Spleen (tissue), 11 donors: ENCODE measurements around the gene VNN1. TPM values are rescaled to one million over a fixed set of nuclear protein-coding genes. Genes with fewer than 3 reads are reported as not detected.

Source experiments
- DNase-seq: peaks from one replicate; pipeline ENCODE4 v3.0.0-alpha.2; 2020
- H3K27ac ChIP-seq, 8 donors: fragments of 200-600 bp; sonication (generic) in 7 of 8; 1 replicate in 4 of 8; 2 replicates in 4 of 8; pipeline versions ENCODE4 v1.5.0 to v1.8.0; 2016 to 2021; ENCODE audit warnings: inconsistent platforms in 4 of 8, mild to moderate bottlenecking in 4 of 8, moderate library complexity in 1 of 8
- H3K27me3 ChIP-seq, 7 donors: fragments of 200-600 bp; sonication (generic) in 6 of 7; replicated peaks in 1 of 7; 1 replicate in 4 of 7; 2 replicates in 3 of 7; pipeline versions ENCODE4 v1.5.0 to v1.8.0; 2016 to 2021; ENCODE audit warnings: inconsistent platforms in 3 of 7, mild to moderate bottlenecking in 1 of 7
- H3K36me3 ChIP-seq, 6 donors: fragments of 200-600 bp; sonication (generic) in 5 of 6; 1 replicate in 4 of 6; 2 replicates in 2 of 6; pipeline versions ENCODE4 v1.5.0 to v1.8.0; 2016 to 2021; ENCODE audit warnings: inconsistent platforms in 2 of 6
- H3K4me1 ChIP-seq, 6 donors: fragments of 200-600 bp; sonication (generic) in 5 of 6; 1 replicate in 3 of 6; 2 replicates in 3 of 6; pipeline versions ENCODE4 v1.5.0 to v1.8.0; 2016 to 2021; ENCODE audit warnings: inconsistent platforms in 3 of 6
- H3K4me3 ChIP-seq, 8 donors: fragments of 200-600 bp; sonication (generic) in 7 of 8; 1 replicate in 4 of 8; 2 replicates in 4 of 8; pipeline versions ENCODE4 v1.5.0 to v1.8.0; 2016 to 2021; ENCODE audit warnings: inconsistent platforms in 4 of 8, mild to moderate bottlenecking in 4 of 8, moderate library complexity in 2 of 8
- H3K9me3 ChIP-seq, 8 donors: fragments of 200-600 bp; sonication (generic) in 7 of 8; 1 replicate in 4 of 8; 2 replicates in 4 of 8; pipeline versions ENCODE4 v1.5.0 to v1.8.0; 2016 to 2021; ENCODE audit warnings: inconsistent platforms in 4 of 8
- CTCF ChIP-seq, 11 experiments: fragments of 200-600 bp in 7 of 11; fragments of 450-650 bp in 4 of 11; sonication (generic) in 4 of 11; IDR thresholded peaks in 8 of 11; conservative IDR thresholded peaks in 3 of 11; 1 replicate in 7 of 11; 2 replicates in 4 of 11; pipeline versions ENCODE4 v1.4.0 to v1.8.0; 2016 to 2021; ENCODE audit warnings: antibody characterized with exemption in 11 of 11, inconsistent platforms in 4 of 11, mild to moderate bottlenecking in 1 of 11
- POLR2A ChIP-seq, 3 donors: fragments of 450-650 bp; IDR thresholded peaks; one replicate each; pipeline ENCODE4 v1.5.1; 2017; ENCODE audit warnings: antibody characterized with exemption in 3 of 3, mild to moderate bottlenecking in 1 of 3
- POLR2AphosphoS5 ChIP-seq, 3 donors: sonication (generic); formaldehyde crosslinking; IDR thresholded peaks; one replicate each; pipeline ENCODE4 v1.5.1; 2017; ENCODE audit warnings: antibody characterized with exemption in 3 of 3
- WGBS, 5 donors: extraction: QIAGEN DNeasy Blood & Tissue Kit in 3 of 5; methylation state at CpG; one replicate each; pipeline versions ENCODE4 v1.1.5 to v1.1.7; 2013 to 2018; 5-methylcytosine and 5-hydroxymethylcytosine counted together
- intact Hi-C: fragments of 100-400 bp; cut with DNase I; formaldehyde crosslinking; loops from one replicate; pipeline ENCODE4 v1.15.0; 2023; ENCODE audit warnings: low total_unique reads
- polyA plus RNA-seq, 3 donors: library from polyadenylated mRNA; stranded (reverse); fragments of 200-250 nt; gene quantifications; one replicate each; pipeline ENCODE4 v1.2.1, GENCODE V29; 2013
- total RNA-seq, 7 donors: library from RNA; depleted of rRNA in 3 of 7; stranded (reverse); fragments of >200 nt in 3 of 7; fragmentation: NEBNext Ultra II Directional in 4 of 7; extraction: Animal tissue kit (Norgen Biotek cat#: 25700) in 4 of 7; gene quantifications; one replicate each; pipeline versions ENCODE4 v1.1.0 to v1.2.1, GENCODE V29; 2016 to 2021
- donor health status: healthy with polysubstance abuse.
- donor health status: DM: no; HTN: no; CAD: no; lungs with moderate emphysema.
- donor health status: DM: no; HTN: no; CAD: no.
- donor health status: Bipolar disorder and iron deficiency.
- donor health status: healthy.
- donor health status: DM: no; HTN: no; CAD: no.
- donor health status: DM: yes; HTN: yes; CAD: no.

Gene VNN1
- total and polyA plus RNA-seq, 10 donors = 2.3 to 44.2 (median 7.2) TPM

- Histone ChIP-seq H3K27me3 (no peaks in the 10 kb centered on the region), H3K4me1 (peaks cover 0 to 23% (median 7%) of the 10 kb centered on the region in 6 donors), H3K9me3 (no peaks in the 10 kb centered on the region), H3K36me3 (no peaks in the 10 kb centered on the region), H3K27ac (peak overlapping the region in 4 of 8 donors; percentile 15 to 71 (median 52)), H3K4me3 (no peak overlapping the region)
- intact Hi-C loops = loop anchor here (10.0 kb wide), 1 partner anchor 91 kb away; no protein-coding TSS in a partner anchor
- TF ChIP-seq POLR2A (IDR thresholded peaks at IDR 0.05) (no peak), POLR2AphosphoS5 (IDR thresholded peaks at IDR 0.05) (no peak), CTCF (IDR thresholded peaks at IDR 0.05 in 8 of 11, conservative IDR thresholded peaks at IDR 0.05 in 3 of 11) (no peak)
- 78 to 96% (median 87%) methylated on average over 10 of the region's 10 CpGs for whole genome bisulfite sequencing, 5 donors
- no peak for DNase-seq
Observed at GRCh38 chr6:132673376-132674094, 40.3 kb downstream of the VNN1 start.

- intact Hi-C loops = loop anchor here (10.0 kb wide), 1 partner anchor 94 kb away; no protein-coding TSS in a partner anchor
- H3K36me3 ChIP-seq = no peaks in the 10 kb centered on the region
- DNase-seq = no peak
Observed at GRCh38 chr6:132671295-132671694, 42.6 kb downstream of the VNN1 start.

GRCh38 chr6:132669690-132670291, 44.1 kb downstream of the VNN1 start:
- Histone ChIP-seq H3K27me3 (no peaks in the 10 kb centered on the region), H3K9me3 (no peaks in the 10 kb centered on the region), H3K36me3 (no peaks in the 10 kb centered on the region), H3K27ac (peak overlapping the region in 4 of 8 donors; percentile 62 to 76 (median 70)), H3K4me1 (peaks cover 0 to 13% (median 7%) of the 10 kb centered on the region in 6 donors), H3K4me3 (peak overlapping the region in 1 of 8 donors; percentile 28)
- intact Hi-C loops = loop anchor here (10.0 kb wide), 1 partner anchor 95 kb away; no protein-coding TSS in a partner anchor
- TF ChIP-seq CTCF (IDR thresholded peaks at IDR 0.05 in 8 of 11, conservative IDR thresholded peaks at IDR 0.05 in 3 of 11) (peak in 10 of 11 experiments; percentile 10 to 61 (median 52)), POLR2AphosphoS5 (IDR thresholded peaks at IDR 0.05) (no peak)
- 0 to 8% (median 4%) methylated on average over 4 of the region's 4 CpGs for WGBS, 5 donors
- no peak for DNase-seq

More at GRCh38 chr6:132671295-132671694, 42.6 kb downstream of the VNN1 start:
- Histone ChIP-seq H3K4me1 (peaks cover 0 to 21% (median 7%) of the 10 kb centered on the region in 6 donors), H3K9me3 (no peaks in the 10 kb centered on the region), H3K27ac (no peak overlapping the region), H3K27me3 (no peaks in the 10 kb centered on the region), H3K4me3 (no peak overlapping the region)
- TF ChIP-seq CTCF (IDR thresholded peaks at IDR 0.05 in 8 of 11, conservative IDR thresholded peaks at IDR 0.05 in 3 of 11) = no peak
- no peak for TF ChIP-seq POLR2A (IDR thresholded peaks at IDR 0.05)
- no peak for TF ChIP-seq POLR2AphosphoS5 (IDR thresholded peaks at IDR 0.05)
- WGBS, 5 donors = 90 to 98% (median 96%) methylated on average over 1 of the region's 1 CpG

DNA sequence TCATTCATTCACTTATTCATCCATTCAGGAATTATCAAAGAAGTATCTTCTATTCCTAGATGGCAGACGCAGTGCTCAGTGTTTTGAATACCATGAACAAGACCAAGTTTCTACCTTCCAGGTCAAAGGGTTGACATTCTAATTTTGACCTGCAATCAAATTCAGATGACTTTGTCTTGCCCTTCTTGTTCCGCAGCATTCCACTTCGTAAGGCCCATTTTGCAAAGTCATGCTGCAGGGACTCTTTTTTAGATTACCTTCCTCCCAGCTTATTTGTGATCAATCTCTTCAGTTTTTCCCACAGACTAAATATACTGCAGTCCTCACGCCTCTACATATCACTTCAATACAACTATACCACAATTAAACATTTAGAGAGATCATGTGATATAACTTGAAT, 47.7 kb downstream of the VNN1 start:
- 63 to 92% (median 89%) methylated on average over 4 of the region's 4 CpGs for WGBS, 5 donors
- intact Hi-C loops = no loop called here
- Histone ChIP-seq H3K27ac (no peak overlapping the region), H3K27me3 (no peaks in the 10 kb centered on the region), H3K36me3 (no peaks in the 10 kb centered on the region), H3K9me3 (no peaks in the 10 kb centered on the region), H3K4me3 (no peak overlapping the region), H3K4me1 (peaks cover 0 to 13% (median 7%) of the 10 kb centered on the region in 6 donors)
- no peak for DNase-seq
- TF ChIP-seq POLR2A (IDR thresholded peaks at IDR 0.05) = no peak
- TF ChIP-seq CTCF (IDR thresholded peaks at IDR 0.05 in 8 of 11, conservative IDR thresholded peaks at IDR 0.05 in 3 of 11) = no peak
- TF ChIP-seq POLR2AphosphoS5 (IDR thresholded peaks at IDR 0.05) = no peak
